GM18858 (cell line): ENCODE measurements around the gene ASPSCR1.

Experiments used
- ATAC-seq: cut with Tn5 transposase; IDR thresholded peaks from one replicate; pipeline ENCODE4 v1.9.1; 2021; ENCODE audit not compliant: unreplicated experiment

ASPSCR1 gene

GRCh38 chr17:82022310-82022980 lies 45.0 kb downstream of the ASPSCR1 start, which contains the start of gene CENPX:
CENPX (minus strand) TSS chr17:82022878; CDS start chr17:82022861, 17 bp downstream.
- no peak for ATAC-seq

- ATAC-seq = peak; percentile 75
These were observed 45.6 kb downstream of the ASPSCR1 start, which contains the start of gene LRRC45 for GRCh38 chr17:82022981-82023446. LRRC45 (plus strand) TSS chr17:82023305; CDS start chr17:82023644, 339 bp downstream.

- peak; percentile 2 for ATAC-seq
These were observed 46.2 kb downstream of the ASPSCR1 start for GRCh38 chr17:82023447-82024241.

GRCh38 chr17:82024859-82025258 lies 47.4 kb downstream of the ASPSCR1 start:
- no peak for ATAC-seq

- ATAC-seq = no peak
These were observed 48.1 kb downstream of the ASPSCR1 start for GRCh38 chr17:82025401-82026107.

- no peak for ATAC-seq
These were observed 50.8 kb downstream of the ASPSCR1 start for GRCh38 chr17:82028246-82028645.

- ATAC-seq = no peak
These were observed 51.5 kb downstream of the ASPSCR1 start for GRCh38 chr17:82028966-82029365.

GRCh38 chr17:82029391-82029790 lies 52.0 kb downstream of the ASPSCR1 start:
- ATAC-seq = no peak

- no peak for ATAC-seq
These were observed 52.6 kb downstream of the ASPSCR1 start for GRCh38 chr17:82029990-82030469.

- ATAC-seq = no peak
These were observed 53.3 kb downstream of the ASPSCR1 start for GRCh38 chr17:82030470-82031302.

GRCh38 chr17:82031303-82031884 lies 54.0 kb downstream of the ASPSCR1 start, which contains the start of gene RAC3:
RAC3 (plus strand) TSS chr17:82031678; CDS start chr17:82031762, 84 bp downstream.
- no peak for ATAC-seq

- no peak for ATAC-seq
These were observed 54.6 kb downstream of the ASPSCR1 start for GRCh38 chr17:82031885-82032627.

- no peak for ATAC-seq
These were observed 56.1 kb downstream of the ASPSCR1 start for GRCh38 chr17:82033359-82034085.

- ATAC-seq = no peak
These were observed 57.1 kb downstream of the ASPSCR1 start for GRCh38 chr17:82034371-82035011.

- no peak for ATAC-seq
These were observed 58.1 kb downstream of the ASPSCR1 start for GRCh38 chr17:82035488-82035887.

- no peak for ATAC-seq
These were observed 58.7 kb downstream of the ASPSCR1 start for GRCh38 chr17:82035956-82036633.

GRCh38 chr17:82036634-82037091 lies 59.2 kb downstream of the ASPSCR1 start:
- no peak for ATAC-seq
